T-helper 17 cell (primary cell): ENCODE measurements around the gene SLC16A6. TPM values are rescaled to one million over a fixed set of nuclear protein-coding genes. Genes with fewer than 3 reads are reported as not detected.
"Not testable (repeated sequence)": the region's sequence is repeated elsewhere in the genome, so short reads cannot be mapped to it uniquely, and the experiment has no call there.

Source experiments
- ATAC-seq: fragments of 150-1000 bp; cut with Tn5 transposase; 2 replicates; pipeline ENCODE4 v1.10.0; 2021; ENCODE audit warnings: mild to moderate bottlenecking, moderate library complexity
- DNase-seq, 3 donors: peaks; one replicate each; pipeline versions ENCODE4 v3.0.0 to v3.0.0-alpha.2; 2020 to 2021
- H3K9me3 ChIP-seq: one replicate; pipeline ENCODE4 v1.7.0; 2013; ENCODE audit warnings: low read length, mild to moderate bottlenecking; ENCODE audit not compliant: control insufficient read depth, poor library complexity, severe bottlenecking
- H3K27ac Mint-ChIP-seq: one replicate; pipeline ENCODE4 v1.8.0; 2022; ENCODE audit warnings: mild to moderate bottlenecking, moderate library complexity, mixed read lengths
- H3K27me3 Mint-ChIP-seq: one replicate; pipeline ENCODE4 v1.8.0; 2022; ENCODE audit warnings: mixed read lengths
- H3K36me3 Mint-ChIP-seq: one replicate; pipeline ENCODE4 v1.8.0; 2022; ENCODE audit warnings: low read depth, mixed read lengths
- H3K4me1 Mint-ChIP-seq: one replicate; pipeline ENCODE4 v1.8.0; 2022; ENCODE audit warnings: mild to moderate bottlenecking, mixed read lengths
- H3K4me3 Mint-ChIP-seq: one replicate; pipeline ENCODE4 v1.8.0; 2022; ENCODE audit warnings: mild to moderate bottlenecking, moderate library complexity, mixed read lengths
- total RNA-seq, 4 donors: library from RNA in 2 of 4; stranded (reverse) in 2 of 4; gene quantifications; one replicate each; pipeline ENCODE4 v1.2.3 and lab custom pipeline; 2022 to 2026

SLC16A6 gene
- total RNA-seq, 2 donors from 2014 or later, result 6.4 to 9.8 TPM

- no peaks in the 10 kb centered on the region for H3K27me3 Mint-ChIP-seq
- no peak for ATAC-seq
- H3K36me3 Mint-ChIP-seq, result no peaks in the 10 kb centered on the region
- no peak for DNase-seq
- peaks cover 26% of the 10 kb centered on the region for H3K4me1 Mint-ChIP-seq
- no peaks in the 10 kb centered on the region for H3K9me3 ChIP-seq
- H3K4me3 Mint-ChIP-seq, result no peak overlapping the region
- no peak overlapping the region for H3K27ac Mint-ChIP-seq
Observed at GRCh38 chr17:68320943-68321555, 30.1 kb upstream of the SLC16A6 start.

GRCh38 chr17:68320311-68320865, 29.5 kb upstream of the SLC16A6 start:
- H3K4me3 Mint-ChIP-seq, result no peak overlapping the region
- peak overlapping the region; percentile 14 for H3K27ac Mint-ChIP-seq
- no peaks in the 10 kb centered on the region for H3K9me3 ChIP-seq
- ATAC-seq, result no peak
- H3K27me3 Mint-ChIP-seq, result no peaks in the 10 kb centered on the region
- DNase-seq, result no peak
- peaks cover 28% of the 10 kb centered on the region for H3K4me1 Mint-ChIP-seq
- H3K36me3 Mint-ChIP-seq, result no peaks in the 10 kb centered on the region

- DNase-seq (no peak), ATAC-seq (no peak)
- H3K4me3 Mint-ChIP-seq, result no peak overlapping the region
- no peaks in the 10 kb centered on the region for H3K9me3 ChIP-seq
- H3K4me1 Mint-ChIP-seq, result peaks cover 34% of the 10 kb centered on the region
- peak overlapping the region; percentile 14 for H3K27ac Mint-ChIP-seq
- H3K36me3 Mint-ChIP-seq, result no peaks in the 10 kb centered on the region
- no peaks in the 10 kb centered on the region for H3K27me3 Mint-ChIP-seq
Observed at GRCh38 chr17:68319410-68320162, 28.7 kb upstream of the SLC16A6 start.

- Mint-ChIP-seq H3K4me1 (peaks cover 36% of the 10 kb centered on the region), H3K4me3 (no peak overlapping the region), H3K27ac (no peak overlapping the region), H3K36me3 (no peaks in the 10 kb centered on the region), H3K27me3 (no peaks in the 10 kb centered on the region)
- H3K9me3 ChIP-seq, result no peaks in the 10 kb centered on the region
- ATAC-seq (no peak), DNase-seq (no peak)
Observed at GRCh38 chr17:68318103-68318991, 27.4 kb upstream of the SLC16A6 start.

- no peaks in the 10 kb centered on the region for H3K36me3 Mint-ChIP-seq
- ATAC-seq (no peak), DNase-seq (no peak)
- H3K4me3 Mint-ChIP-seq, result no peak overlapping the region
- peaks cover 38% of the 10 kb centered on the region for H3K4me1 Mint-ChIP-seq
- H3K27me3 Mint-ChIP-seq, result no peaks in the 10 kb centered on the region
- H3K9me3 ChIP-seq, result no peaks in the 10 kb centered on the region
- H3K27ac Mint-ChIP-seq, result no peak overlapping the region
Observed at GRCh38 chr17:68317458-68317857, 26.5 kb upstream of the SLC16A6 start.

GRCh38 chr17:68315930-68316329, 25.0 kb upstream of the SLC16A6 start:
- Mint-ChIP-seq H3K27me3 (no peaks in the 10 kb centered on the region), H3K4me3 (no peak overlapping the region), H3K4me1 (peaks cover 48% of the 10 kb centered on the region), H3K36me3 (no peaks in the 10 kb centered on the region), H3K27ac (no peak overlapping the region)
- H3K9me3 ChIP-seq, result no peaks in the 10 kb centered on the region
- DNase-seq (no peak), ATAC-seq (no peak)

- H3K4me1 Mint-ChIP-seq, result peaks cover 50% of the 10 kb centered on the region
Observed at GRCh38 chr17:68314916-68315535, 24.1 kb upstream of the SLC16A6 start.

GRCh38 chr17:68310152-68310551, 19.2 kb upstream of the SLC16A6 start:
- Mint-ChIP-seq H3K27ac (no peak overlapping the region), H3K4me3 (peak overlapping the region; percentile 25), H3K27me3 (no peaks in the 10 kb centered on the region), H3K4me1 (peaks cover 38% of the 10 kb centered on the region), H3K36me3 (no peaks in the 10 kb centered on the region)
- ATAC-seq (peak; percentile 66), DNase-seq (no peak)
- H3K9me3 ChIP-seq, result no peaks in the 10 kb centered on the region

More at GRCh38 chr17:68314916-68315535, 24.1 kb upstream of the SLC16A6 start:
- peak; percentile 80 for ATAC-seq
- no peaks in the 10 kb centered on the region for H3K36me3 Mint-ChIP-seq
- H3K9me3 ChIP-seq, result no peaks in the 10 kb centered on the region
- H3K27ac Mint-ChIP-seq, result no peak overlapping the region
- no peak for DNase-seq
- peak overlapping the region; percentile 21 for H3K4me3 Mint-ChIP-seq
- no peaks in the 10 kb centered on the region for H3K27me3 Mint-ChIP-seq

DNA sequence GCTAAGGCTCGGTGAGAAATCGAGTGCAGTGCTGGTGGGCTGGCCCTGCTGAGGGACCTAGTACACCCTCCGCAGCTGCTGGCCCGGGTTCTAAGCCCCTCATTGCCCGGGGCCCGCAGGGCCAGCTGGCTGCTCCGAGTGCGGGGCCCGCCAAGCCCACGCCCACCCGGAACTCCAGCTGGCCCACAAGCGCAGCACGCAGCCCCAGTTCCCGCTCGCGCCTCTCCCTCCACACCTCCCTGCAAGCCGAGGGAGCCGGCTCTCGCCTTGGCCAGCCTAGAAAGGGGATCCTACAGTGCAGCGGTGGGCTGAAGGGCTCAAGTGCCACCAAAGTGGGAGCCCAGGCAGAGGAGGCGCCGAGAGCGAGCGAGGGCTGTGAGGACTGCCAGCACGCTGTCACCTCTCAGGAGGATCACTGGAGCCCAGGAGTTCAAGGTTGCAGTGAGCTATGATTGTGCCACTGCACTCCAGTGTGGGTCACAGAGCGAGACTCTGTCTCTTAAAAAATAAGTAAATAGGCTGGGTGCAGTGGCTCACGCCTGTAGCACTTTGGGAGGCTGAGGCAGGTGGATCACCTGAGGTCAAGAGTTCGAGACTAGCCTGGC, 18.2 kb upstream of the SLC16A6 start:
- not testable (repeated sequence) for H3K27ac Mint-ChIP-seq, H3K36me3 Mint-ChIP-seq, H3K9me3 ChIP-seq, ATAC-seq, DNase-seq, H3K27me3 Mint-ChIP-seq, H3K4me3 Mint-ChIP-seq
- peaks cover 31% of the 10 kb centered on the region for H3K4me1 Mint-ChIP-seq

GRCh38 chr17:68308486-68308885, 17.6 kb upstream of the SLC16A6 start:
- peaks cover 26% of the 10 kb centered on the region for H3K4me1 Mint-ChIP-seq
- not testable (repeated sequence) for ATAC-seq, H3K4me3 Mint-ChIP-seq, H3K9me3 ChIP-seq, H3K27me3 Mint-ChIP-seq, H3K36me3 Mint-ChIP-seq, DNase-seq, H3K27ac Mint-ChIP-seq

DNA sequence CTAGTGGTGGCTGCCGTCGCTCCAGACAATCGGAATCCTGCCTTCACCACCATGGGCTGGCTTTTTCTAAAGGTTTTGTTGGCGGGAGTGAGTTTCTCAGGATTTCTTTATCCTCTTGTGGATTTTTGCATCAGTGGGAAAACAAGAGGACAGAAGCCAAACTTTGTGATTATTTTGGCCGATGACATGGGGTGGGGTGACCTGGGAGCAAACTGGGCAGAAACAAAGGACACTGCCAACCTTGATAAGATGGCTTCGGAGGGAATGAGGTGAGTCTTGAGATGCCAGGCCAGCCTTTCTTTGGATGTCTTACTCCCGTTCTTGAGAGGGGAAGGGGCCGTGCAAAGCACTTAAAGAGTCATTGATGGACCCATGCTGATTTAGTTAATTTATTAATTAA, 16.5 kb upstream of the SLC16A6 start:
- no peak overlapping the region for H3K27ac Mint-ChIP-seq
- no peak for DNase-seq
- no peak for ATAC-seq
- no peaks in the 10 kb centered on the region for H3K27me3 Mint-ChIP-seq
- H3K36me3 Mint-ChIP-seq, result no peaks in the 10 kb centered on the region
- H3K4me3 Mint-ChIP-seq, result no peak overlapping the region
- H3K4me1 Mint-ChIP-seq, result peaks cover 23% of the 10 kb centered on the region
- H3K9me3 ChIP-seq, result no peaks in the 10 kb centered on the region

GRCh38 chr17:68306819-68307218, 15.9 kb upstream of the SLC16A6 start:
- no peak for ATAC-seq
- no peaks in the 10 kb centered on the region for H3K9me3 ChIP-seq
- no peaks in the 10 kb centered on the region for H3K27me3 Mint-ChIP-seq
- H3K4me1 Mint-ChIP-seq, result peaks cover 21% of the 10 kb centered on the region
- H3K27ac Mint-ChIP-seq, result no peak overlapping the region
- no peak for DNase-seq
- H3K36me3 Mint-ChIP-seq, result peaks cover under 1% of the 10 kb centered on the region
- H3K4me3 Mint-ChIP-seq, result no peak overlapping the region
